ENCODE measurements around the gene BNC2.

- TF ChIP-seq POLR2AphosphoS5 (IDR thresholded peaks at IDR 0.05; ENCODE audit: borderline replicate concordance, low read depth, low read length) (no peak), EZH2 (IDR thresholded peaks at IDR 0.05) (no peak)
These were observed 68.5 kb downstream of the BNC2 start for GRCh38 chr9:16801871-16802466.
